Peyer's patch (tissue), 4 donors: ENCODE data around the gene KIAA2012. TPM values are rescaled to one million over a fixed set of nuclear protein-coding genes. Genes with fewer than 3 reads are reported as not detected.

Source experiments
- DNase-seq, 3 donors: peaks; one replicate each; pipeline ENCODE4 v3.0.0-alpha.2; 2017 to 2019
- H3K27ac ChIP-seq, 4 donors: fragments of 200-600 bp; sonication (generic); one replicate each; pipeline ENCODE4 v1.5.1; 2016 to 2019
- H3K27me3 ChIP-seq, 2 donors: fragments of 200-600 bp; sonication (generic); one replicate each; pipeline ENCODE4 v1.5.1; 2019
- H3K36me3 ChIP-seq, 3 donors: fragments of 200-600 bp; sonication (generic); one replicate each; pipeline ENCODE4 v1.5.1; 2016 to 2019
- H3K4me1 ChIP-seq, 4 donors: fragments of 200-600 bp; sonication (generic); one replicate each; pipeline ENCODE4 v1.5.1; 2016 to 2019
- H3K4me3 ChIP-seq, 4 donors: fragments of 200-600 bp; sonication (generic); 1 replicate in 3 of 4; 2 replicates in 1 of 4; pipeline ENCODE4 v1.5.1; 2016 to 2019; ENCODE audit warnings: mild to moderate bottlenecking in 1 of 4
- H3K9me3 ChIP-seq, 4 donors: fragments of 200-600 bp; sonication (generic); one replicate each; pipeline ENCODE4 v1.5.1; 2016 to 2019; ENCODE audit warnings: mild to moderate bottlenecking in 1 of 4
- POLR2A ChIP-seq, 2 donors: fragments of 450-650 bp; IDR thresholded peaks; one replicate each; pipeline ENCODE4 v1.5.1; 2017; ENCODE audit warnings: antibody characterized with exemption in 2 of 2, mild to moderate bottlenecking in 2 of 2, moderate library complexity in 2 of 2
- small RNA-seq, 2 donors: library from RNA; depleted of rRNA; stranded (forward); fragments of <200 nt; gene quantifications; one replicate each; pipeline ENCODE3, GENCODE V24; 2016
- total RNA-seq, 4 donors: library from RNA; depleted of rRNA; stranded (reverse); fragments of >200 nt; gene quantifications; one replicate each; pipeline ENCODE4 v1.1.0, GENCODE V29; 2016
- TF ChIP-seq, protein P1 (sequence below), 6 experiments: fragments of 450-650 bp in 4 of 6; fragments of 200-600 bp in 2 of 6; sonication (generic) in 1 of 6; IDR thresholded peaks; one replicate each; pipeline ENCODE4 v1.5.1; 2017 to 2019; ENCODE audit warnings: antibody characterized with exemption in 6 of 6, mild to moderate bottlenecking in 3 of 6, moderate library complexity in 1 of 6

KIAA2012 gene
- total RNA-seq, 4 donors from 2014 or later, result 0.27 TPM; not detected in 3

DNA sequence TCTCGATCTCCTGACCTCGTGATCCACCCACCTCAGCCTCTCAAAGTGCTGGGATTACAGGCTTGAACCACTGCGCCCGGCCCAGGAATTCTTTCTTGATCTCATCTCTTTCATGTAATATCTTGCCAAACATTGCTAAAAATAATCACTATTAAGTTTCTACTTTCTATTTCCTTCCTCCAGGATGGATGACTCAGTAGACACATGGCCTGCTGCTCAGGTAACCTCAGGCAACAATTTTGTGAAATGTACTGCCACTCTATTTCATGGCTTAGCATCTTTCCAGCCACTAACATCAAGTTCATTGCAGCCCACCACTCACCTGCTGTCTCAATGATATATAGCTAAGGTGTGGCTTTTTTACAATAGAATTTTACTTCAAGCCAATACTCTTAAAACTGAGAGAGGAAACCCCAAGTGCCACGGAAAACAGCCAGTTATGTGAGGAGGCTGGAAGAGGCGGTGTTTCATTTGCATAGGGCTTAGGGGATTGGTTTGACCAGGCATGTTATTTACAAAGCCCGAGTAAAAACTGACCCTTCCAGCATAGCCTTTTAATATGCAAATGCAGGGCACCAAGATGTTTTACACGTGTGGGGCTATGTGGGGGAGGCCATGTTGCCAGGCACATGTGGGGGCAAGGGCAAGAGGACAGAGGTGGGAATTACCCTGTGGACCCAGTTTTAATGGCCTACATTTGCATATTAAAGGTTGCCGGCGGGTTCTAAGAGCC is 176.6 kb downstream of the KIAA2012 start:
- no peak for DNase-seq
- no peaks in the 10 kb centered on the region for H3K36me3 ChIP-seq
- TF ChIP-seq, protein P1, sequence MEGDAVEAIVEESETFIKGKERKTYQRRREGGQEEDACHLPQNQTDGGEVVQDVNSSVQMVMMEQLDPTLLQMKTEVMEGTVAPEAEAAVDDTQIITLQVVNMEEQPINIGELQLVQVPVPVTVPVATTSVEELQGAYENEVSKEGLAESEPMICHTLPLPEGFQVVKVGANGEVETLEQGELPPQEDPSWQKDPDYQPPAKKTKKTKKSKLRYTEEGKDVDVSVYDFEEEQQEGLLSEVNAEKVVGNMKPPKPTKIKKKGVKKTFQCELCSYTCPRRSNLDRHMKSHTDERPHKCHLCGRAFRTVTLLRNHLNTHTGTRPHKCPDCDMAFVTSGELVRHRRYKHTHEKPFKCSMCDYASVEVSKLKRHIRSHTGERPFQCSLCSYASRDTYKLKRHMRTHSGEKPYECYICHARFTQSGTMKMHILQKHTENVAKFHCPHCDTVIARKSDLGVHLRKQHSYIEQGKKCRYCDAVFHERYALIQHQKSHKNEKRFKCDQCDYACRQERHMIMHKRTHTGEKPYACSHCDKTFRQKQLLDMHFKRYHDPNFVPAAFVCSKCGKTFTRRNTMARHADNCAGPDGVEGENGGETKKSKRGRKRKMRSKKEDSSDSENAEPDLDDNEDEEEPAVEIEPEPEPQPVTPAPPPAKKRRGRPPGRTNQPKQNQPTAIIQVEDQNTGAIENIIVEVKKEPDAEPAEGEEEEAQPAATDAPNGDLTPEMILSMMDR (IDR thresholded peaks at IDR 0.05), result no peak
- no peak for TF ChIP-seq POLR2A (IDR thresholded peaks at IDR 0.05)
- H3K27ac ChIP-seq, result no peak overlapping the region
- H3K27me3 ChIP-seq, result no peaks in the 10 kb centered on the region
- H3K4me1 ChIP-seq, result no peaks in the 10 kb centered on the region
- no peak overlapping the region for H3K4me3 ChIP-seq
- H3K9me3 ChIP-seq, result no peaks in the 10 kb centered on the region

DNA sequence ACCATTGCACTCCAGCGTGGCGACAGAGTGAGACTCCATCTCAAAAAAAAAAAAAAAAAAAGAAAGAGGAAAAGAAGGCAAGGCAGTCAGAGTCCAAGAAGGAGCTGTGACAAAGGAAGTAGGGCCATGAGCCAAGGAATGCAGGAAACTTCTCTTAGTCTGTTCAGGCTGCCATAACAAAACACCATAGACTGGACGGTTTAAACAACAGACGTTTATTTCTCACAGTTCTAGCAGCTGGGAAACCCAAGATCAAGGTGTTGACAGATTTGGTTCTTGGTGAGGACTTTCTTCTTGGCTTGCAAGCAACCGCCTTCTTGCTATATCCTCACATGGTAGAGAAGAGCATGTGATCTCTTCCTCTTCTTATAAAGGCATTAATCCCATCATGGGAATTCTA is 178.4 kb downstream of the KIAA2012 start:
- H3K27me3 ChIP-seq, result no peaks in the 10 kb centered on the region
- no peaks in the 10 kb centered on the region for H3K4me1 ChIP-seq
- no peaks in the 10 kb centered on the region for H3K36me3 ChIP-seq
- H3K9me3 ChIP-seq, result no peaks in the 10 kb centered on the region
- DNase-seq, result no peak
- no peak for TF ChIP-seq POLR2A (IDR thresholded peaks at IDR 0.05)
- TF ChIP-seq, protein P1 (IDR thresholded peaks at IDR 0.05), result no peak
- no peak overlapping the region for H3K4me3 ChIP-seq
- H3K27ac ChIP-seq, result no peak overlapping the region

Small RNA genes within 50 kb of the gene (small RNA-seq; reads per million reads assigned to genes)
- gene AC079354.2, result 0 reads per million in 2 donors

Other genes starting within 250 kb of the KIAA2012 start
- 10 to 100 TPM in 2 of 4 donors, 1 to 10 TPM in 2; 5.8 to 18.8 (median 11.4) TPM for gene FZD7, start 39.4 kb upstream of the KIAA2012 start, total RNA-seq
- 10 to 100 TPM; 41.9 to 80.6 (median 58.8) TPM for gene SUMO1, start 165.3 kb downstream of the KIAA2012 start, total RNA-seq
- gene NOP58, start 192.5 kb downstream of the KIAA2012 start, total RNA-seq, result 10 to 100 TPM; 18.6 to 93.3 (median 53.6) TPM